IPS-15b (cell line): ENCODE data around the gene ANGPTL8.

Experiments used
- H3K27me3 ChIP-seq: one replicate; pipeline ENCODE4 v1.6.1; 2013; ENCODE audit warnings: low read length; ENCODE audit not compliant: control insufficient read depth, insufficient read depth
- H3K36me3 ChIP-seq: one replicate; pipeline ENCODE4 v1.6.1; 2013; ENCODE audit warnings: low read length; ENCODE audit not compliant: control insufficient read depth, insufficient read depth
- H3K4me1 ChIP-seq: one replicate; pipeline ENCODE4 v1.6.1; 2013; ENCODE audit warnings: mild to moderate bottlenecking, low read length; ENCODE audit not compliant: control insufficient read depth, insufficient read depth
- H3K4me3 ChIP-seq: one replicate; pipeline ENCODE4 v1.5.1; 2013; ENCODE audit warnings: low read depth, low read length
- H3K9ac ChIP-seq: one replicate; pipeline ENCODE4 v1.6.1; 2013; ENCODE audit warnings: low read depth, mild to moderate bottlenecking, low read length
- H3K9me3 ChIP-seq: one replicate; pipeline ENCODE4 v1.6.1; 2013; ENCODE audit warnings: mild to moderate bottlenecking, low read length; ENCODE audit not compliant: control insufficient read depth, insufficient read depth

The ANGPTL8 gene

DNA sequence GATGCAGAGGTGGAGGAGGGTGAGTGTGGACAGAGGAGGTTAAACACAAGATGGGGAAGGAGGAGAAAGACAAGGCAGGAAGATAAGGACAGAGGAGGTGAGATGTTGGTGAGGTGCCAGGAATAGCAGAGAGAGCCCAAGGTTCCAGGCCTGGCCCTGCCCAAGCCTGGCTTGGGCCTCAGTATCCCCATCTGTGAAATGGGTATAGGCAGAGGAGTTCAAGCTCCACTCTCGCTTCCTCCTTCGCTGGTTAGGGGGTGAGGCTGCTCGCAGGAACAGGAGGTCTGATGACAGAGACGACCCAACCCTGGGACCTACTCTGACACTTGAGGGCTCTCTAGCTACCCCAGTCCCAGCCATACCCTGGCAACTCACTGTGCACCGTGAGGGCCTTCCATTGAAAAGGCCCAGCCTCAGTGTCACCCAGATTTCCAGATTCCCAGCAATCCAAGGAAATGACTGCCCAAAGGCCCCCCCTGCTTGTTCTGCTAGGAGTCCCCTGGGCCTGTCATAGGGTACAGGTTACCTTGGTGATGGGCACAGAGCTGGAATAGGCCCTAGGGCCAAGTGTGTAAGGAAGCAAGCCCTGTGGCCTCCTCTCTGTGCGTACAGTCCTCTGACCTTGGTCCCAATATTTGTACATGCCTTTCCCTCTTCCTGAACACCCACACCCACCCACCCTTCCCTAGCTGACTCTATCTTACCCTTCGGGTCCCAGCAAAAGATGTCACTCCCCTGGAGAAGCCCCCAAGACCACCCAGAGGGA is 8.6 kb upstream of the ANGPTL8 start:
- H3K4me1 ChIP-seq, result no peaks in the 10 kb centered on the region
- H3K4me3 ChIP-seq, result no peak overlapping the region
- H3K9me3 ChIP-seq, result no peaks in the 10 kb centered on the region
- H3K36me3 ChIP-seq, result peaks cover 16% of the 10 kb centered on the region
- no peak overlapping the region for H3K9ac ChIP-seq
- no peaks in the 10 kb centered on the region for H3K27me3 ChIP-seq

DNA sequence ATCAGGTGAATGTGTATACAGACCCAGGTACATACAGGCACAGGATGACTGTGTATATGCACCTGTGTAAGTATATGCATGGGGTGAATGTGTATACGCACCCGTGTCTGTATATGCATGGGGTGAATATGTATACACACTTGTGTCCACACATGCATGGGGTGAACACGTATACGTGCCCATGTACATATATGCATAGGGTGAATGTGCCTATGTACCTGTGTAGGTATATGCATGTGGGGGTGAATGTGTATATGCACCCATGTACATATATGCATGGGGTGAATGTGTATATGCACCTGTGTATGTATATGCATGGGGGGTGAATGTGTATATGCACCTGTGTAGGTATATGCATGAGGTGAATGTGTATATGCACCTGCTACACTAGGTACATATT is 6.9 kb upstream of the ANGPTL8 start:
- no peaks in the 10 kb centered on the region for H3K4me1 ChIP-seq
- no peak overlapping the region for H3K9ac ChIP-seq
- H3K9me3 ChIP-seq, result no peaks in the 10 kb centered on the region
- H3K4me3 ChIP-seq, result no peak overlapping the region
- no peaks in the 10 kb centered on the region for H3K27me3 ChIP-seq
- H3K36me3 ChIP-seq, result peaks cover 20% of the 10 kb centered on the region

DNA sequence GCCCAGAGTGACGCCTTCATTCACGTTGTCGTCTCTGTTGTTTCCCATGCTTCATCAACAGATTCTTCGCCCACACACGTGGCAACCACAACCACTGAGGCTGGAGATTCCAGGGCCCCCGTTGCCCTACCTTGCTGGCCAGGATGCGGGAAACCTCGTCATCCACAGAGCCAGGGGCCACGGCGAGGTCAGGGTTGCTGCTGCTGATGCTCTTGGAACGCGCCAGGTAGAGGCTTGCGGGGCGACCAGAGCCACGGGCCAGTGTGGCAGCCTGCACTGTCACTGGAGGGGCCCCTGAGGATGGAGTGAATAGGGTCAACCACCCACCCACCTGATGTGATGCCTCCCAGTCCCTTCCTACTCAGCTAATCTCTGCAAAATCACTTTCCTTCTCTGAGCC is 6.3 kb upstream of the ANGPTL8 start:
- Histone ChIP-seq H3K27me3 (no peaks in the 10 kb centered on the region), H3K9ac (no peak overlapping the region), H3K36me3 (peaks cover 20% of the 10 kb centered on the region), H3K4me1 (no peaks in the 10 kb centered on the region), H3K9me3 (no peaks in the 10 kb centered on the region), H3K4me3 (no peak overlapping the region)

DNA sequence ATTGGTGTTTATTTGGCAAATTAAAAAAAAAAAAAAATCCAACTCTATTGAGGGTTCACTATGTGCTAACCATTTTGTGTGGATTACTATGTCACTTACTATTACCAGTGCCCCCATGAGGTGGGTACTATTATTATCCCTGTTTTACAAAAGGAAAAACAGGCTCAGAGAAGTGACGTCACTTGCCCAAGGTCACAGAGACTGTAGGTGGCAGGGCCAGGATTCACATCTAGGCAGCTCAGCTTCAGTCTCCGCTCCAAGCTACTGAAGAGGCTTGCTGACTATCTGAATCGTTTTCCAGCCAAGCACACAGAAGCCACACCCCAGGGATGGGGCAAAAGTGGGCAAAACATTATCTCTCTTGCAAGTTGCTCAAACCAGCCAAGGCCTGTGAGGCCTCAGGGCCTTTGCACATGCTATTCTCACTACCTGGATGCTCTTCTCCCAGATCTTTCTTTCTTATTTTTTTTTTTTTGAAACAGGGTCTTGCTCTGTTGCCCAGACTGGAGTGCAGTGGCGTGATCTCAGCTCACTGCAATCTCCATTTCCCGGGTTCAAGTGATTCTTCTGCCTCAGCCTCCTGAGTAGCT is 4.8 kb upstream of the ANGPTL8 start:
- H3K9ac ChIP-seq, result no peak overlapping the region
- no peaks in the 10 kb centered on the region for H3K4me1 ChIP-seq
- peaks cover 25% of the 10 kb centered on the region for H3K36me3 ChIP-seq
- H3K27me3 ChIP-seq, result no peaks in the 10 kb centered on the region
- H3K9me3 ChIP-seq, result no peaks in the 10 kb centered on the region
- no peak overlapping the region for H3K4me3 ChIP-seq

- Histone ChIP-seq H3K36me3 (peaks cover 30% of the 10 kb centered on the region), H3K4me3 (no peak overlapping the region), H3K9ac (no peak overlapping the region)
These were observed 2.8 kb upstream of the ANGPTL8 start for GRCh38 chr19:11236324-11237301.

DNA sequence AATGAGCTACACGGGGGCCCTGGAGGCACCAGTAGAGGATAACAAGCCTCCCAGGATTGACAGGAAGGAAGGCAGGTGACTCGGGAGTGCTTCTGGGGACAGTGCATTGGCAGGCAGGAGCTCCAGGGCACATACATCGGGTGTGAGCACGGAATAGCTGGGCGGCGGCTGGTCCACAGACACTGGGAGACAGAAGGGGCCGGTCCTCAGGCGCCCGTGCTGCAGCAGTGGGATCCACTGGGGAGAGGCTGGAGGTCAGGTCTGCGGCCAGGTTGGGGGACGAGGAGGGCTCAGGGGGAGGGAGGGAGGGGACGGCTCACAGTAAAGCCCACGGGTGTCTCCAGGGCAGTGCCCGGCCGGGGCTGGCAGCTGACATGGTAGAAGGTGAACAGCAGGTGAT is 2.1 kb upstream of the ANGPTL8 start:
- H3K4me1 ChIP-seq, result no peaks in the 10 kb centered on the region
- H3K27me3 ChIP-seq, result no peaks in the 10 kb centered on the region
- no peak overlapping the region for H3K9ac ChIP-seq
- peaks cover 34% of the 10 kb centered on the region for H3K36me3 ChIP-seq
- no peak overlapping the region for H3K4me3 ChIP-seq
- H3K9me3 ChIP-seq, result no peaks in the 10 kb centered on the region

More at GRCh38 chr19:11236324-11237301, 2.8 kb upstream of the ANGPTL8 start:
- Histone ChIP-seq H3K4me1 (no peaks in the 10 kb centered on the region), H3K27me3 (no peaks in the 10 kb centered on the region), H3K9me3 (no peaks in the 10 kb centered on the region)

- H3K9ac ChIP-seq, result no peak overlapping the region
- no peaks in the 10 kb centered on the region for H3K27me3 ChIP-seq
- H3K4me1 ChIP-seq, result peaks cover under 1% of the 10 kb centered on the region
- peaks cover 33% of the 10 kb centered on the region for H3K36me3 ChIP-seq
- H3K4me3 ChIP-seq, result no peak overlapping the region
- no peaks in the 10 kb centered on the region for H3K9me3 ChIP-seq
These were observed 1.4 kb upstream of the ANGPTL8 start for GRCh38 chr19:11238041-11238440.

DNA sequence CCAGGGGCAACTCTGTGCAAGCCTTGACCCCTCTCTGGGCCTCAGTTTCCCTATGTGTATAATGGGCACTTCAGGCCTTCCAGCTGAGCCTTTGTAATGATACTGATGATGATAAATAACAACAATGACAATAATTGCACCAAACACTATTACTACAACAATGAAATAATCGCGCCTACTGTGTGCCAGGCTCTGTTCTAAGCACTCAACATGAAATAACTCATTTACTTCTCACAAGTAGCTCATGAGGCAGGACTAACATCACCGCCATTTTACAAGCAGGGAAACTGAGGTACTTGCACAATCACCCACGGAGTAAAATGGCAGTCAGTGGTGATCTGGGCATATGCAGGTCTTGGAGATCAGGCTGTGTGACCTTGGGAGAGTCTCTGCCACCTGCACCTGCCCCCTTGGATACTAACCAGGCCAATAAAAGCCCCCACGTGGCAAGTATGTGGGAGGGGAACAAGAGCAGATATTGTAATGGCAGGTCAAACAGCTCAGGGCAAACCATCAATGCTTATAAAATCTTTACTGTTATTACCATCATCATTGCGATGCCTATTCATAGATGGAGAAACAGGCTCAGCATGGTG is 540 bp upstream of the ANGPTL8 start:
- Histone ChIP-seq H3K36me3 (peaks cover 30% of the 10 kb centered on the region), H3K4me1 (peaks cover 2% of the 10 kb centered on the region), H3K9me3 (no peaks in the 10 kb centered on the region), H3K9ac (no peak overlapping the region), H3K27me3 (no peaks in the 10 kb centered on the region), H3K4me3 (no peak overlapping the region)

DNA sequence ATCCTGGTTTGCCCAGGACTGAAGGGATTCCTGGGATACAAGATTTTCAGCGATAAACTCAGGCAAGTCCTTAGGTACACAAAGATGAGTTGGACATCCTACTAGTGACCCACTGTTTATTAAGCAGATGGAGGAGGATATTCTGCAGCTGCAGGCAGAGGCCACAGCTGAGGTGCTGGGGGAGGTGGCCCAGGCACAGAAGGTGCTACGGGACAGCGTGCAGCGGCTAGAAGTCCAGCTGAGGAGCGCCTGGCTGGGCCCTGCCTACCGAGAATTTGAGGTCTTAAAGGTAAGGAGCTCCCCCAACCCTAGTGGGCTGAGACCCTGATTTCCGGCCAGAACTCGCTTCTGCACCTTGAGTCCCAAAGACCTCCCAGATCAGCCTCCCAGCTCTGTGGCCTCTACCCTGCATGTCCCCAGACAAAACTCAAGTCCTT is 607 bp downstream of the ANGPTL8 start:
- Histone ChIP-seq H3K4me3 (no peak overlapping the region), H3K9me3 (no peaks in the 10 kb centered on the region), H3K27me3 (no peaks in the 10 kb centered on the region), H3K9ac (no peak overlapping the region), H3K36me3 (peaks cover 30% of the 10 kb centered on the region), H3K4me1 (peaks cover 2% of the 10 kb centered on the region)

DNA sequence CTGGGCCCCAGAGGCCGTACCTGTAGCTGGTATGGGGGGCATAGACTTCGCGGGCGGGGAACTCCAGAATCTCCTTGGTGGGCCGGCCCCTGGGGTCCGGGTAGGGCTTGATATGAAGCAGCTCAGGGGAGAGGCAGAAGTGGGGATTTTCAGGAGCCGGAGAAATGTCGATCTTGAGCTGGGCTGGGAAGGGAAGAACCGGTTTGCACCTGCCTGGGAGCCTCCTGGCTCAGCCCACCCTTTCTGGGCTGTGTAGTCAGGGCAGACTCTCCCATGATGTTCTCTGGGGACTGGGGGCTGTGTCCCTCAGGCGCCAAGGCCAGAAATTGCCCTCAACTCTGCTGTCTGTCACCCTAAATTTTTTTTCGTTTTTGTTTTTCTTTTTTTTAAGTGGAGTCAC is 2.6 kb downstream of the ANGPTL8 start:
- H3K9me3 ChIP-seq, result no peaks in the 10 kb centered on the region
- no peak overlapping the region for H3K4me3 ChIP-seq
- no peaks in the 10 kb centered on the region for H3K27me3 ChIP-seq
- peaks cover 2% of the 10 kb centered on the region for H3K4me1 ChIP-seq
- no peak overlapping the region for H3K9ac ChIP-seq
- peaks cover 32% of the 10 kb centered on the region for H3K36me3 ChIP-seq
